ENCODE data around the gene POLD1. TPM values are rescaled to one million over a fixed set of nuclear protein-coding genes. Genes with fewer than 3 reads are reported as not detected.

POLD1 gene
- polyA plus RNA-seq, 1 of the 3 experiments (the other 2 are of a cell fraction), result 33.6 TPM

GRCh38 chr19:50459067-50459456 lies 74.9 kb downstream of the POLD1 start:
- 81% methylated on average over 24 of the region's 32 CpGs for WGBS (ENCODE audit: low lambda C conversion rate)
- Histone ChIP-seq H3K79me2 (ENCODE audit: insufficient read depth) (no peaks in the 10 kb centered on the region), H3K4me2 (no peak overlapping the region), H3K27ac (ENCODE audit: low read depth in 2 of 2, low read length in 1 of 2) (no peak overlapping the region), H4K20me1 (ENCODE audit: insufficient read depth) (no peaks in the 10 kb centered on the region), H3F3A (replicated peaks; ENCODE audit: insufficient read depth) (no peaks in the 10 kb centered on the region), H3K4me3 (ENCODE audit: low read depth in 2 of 2, low read length in 1 of 2) (no peak overlapping the region), H3K9ac (no peak overlapping the region), H3K36me3 (replicated peaks in 1 of 2; ENCODE audit: control insufficient read depth in 1 of 2, insufficient read depth in 2 of 2, low read length in 1 of 2) (no peaks in the 10 kb centered on the region), H3K9me2 (no peaks in the 10 kb centered on the region), H2AFZ (ENCODE audit: low read depth) (no peak overlapping the region), H3K27me3 (ENCODE audit: insufficient read depth) (peaks cover 5% of the 10 kb centered on the region; the same call in 1 of the 2 replicates), H3K9me3 (no peaks in the 10 kb centered on the region), H3K4me1 (ENCODE audit: control insufficient read depth in 1 of 2, insufficient read depth in 2 of 2, low read depth in 1 of 2, low read length in 1 of 2) (peaks cover 0 to 4% of the 10 kb centered on the region in 2 experiments; a peak in 1 of 4 replicates)
- ChIA-PET CTCF (no interaction called here), POLR2A (no interaction called here)
- no peak for DNase-seq
- TF ChIP-seq CHD2 (IDR thresholded peaks at IDR 0.05; ENCODE audit: low read length, partially characterized antibody), result no peak
- TF ChIP-seq ELF1 (IDR thresholded peaks at IDR 0.05), result no peak
- no peak for TF ChIP-seq MXI1 (IDR thresholded peaks at IDR 0.05; ENCODE audit: low read depth, low read length)
- TF ChIP-seq TAF1 (IDR thresholded peaks at IDR 0.05; ENCODE audit: borderline replicate concordance, low read depth, low read length), result no peak
- TF ChIP-seq IRF3 (IDR thresholded peaks at IDR 0.05; ENCODE audit: low read depth, low read length), result no peak
- TF ChIP-seq GABPA (IDR thresholded peaks at IDR 0.05; ENCODE audit: low read depth), result no peak
- no peak for TF ChIP-seq USF2 (IDR thresholded peaks at IDR 0.05; ENCODE audit: borderline replicate concordance, low read depth, low read length)
- TF ChIP-seq FOXJ3 (CRISPR knock-in tag; IDR thresholded peaks at IDR 0.05), result no peak
- TF ChIP-seq NRF1 (IDR thresholded peaks at IDR 0.05; ENCODE audit: low read depth, low read length), result no peak
- TF ChIP-seq RFX5 (IDR thresholded peaks at IDR 0.05; ENCODE audit: low read length), result no peak
- TF ChIP-seq RAD21 (IDR thresholded peaks at IDR 0.05; ENCODE audit: low read length), result no peak
- no peak for TF ChIP-seq SMC3 (IDR thresholded peaks at IDR 0.05; ENCODE audit: low read depth, low read length)
- no peak for TF ChIP-seq RXRA (IDR thresholded peaks at IDR 0.05; ENCODE audit: borderline replicate concordance, low read depth)
- TF ChIP-seq GATA2 (CRISPR knock-in tag; IDR thresholded peaks at IDR 0.05), result no peak
- TF ChIP-seq RCOR1 (IDR thresholded peaks at IDR 0.05; ENCODE audit: low read length), result no peak
- TF ChIP-seq SIN3A (IDR thresholded peaks at IDR 0.05; ENCODE audit: borderline replicate concordance, low read depth, low read length), result no peak

- Histone ChIP-seq H3K9ac (no peak overlapping the region), H3K27me3 (ENCODE audit: insufficient read depth) (peaks cover 5% of the 10 kb centered on the region; the same call in 1 of the 2 replicates), H3K36me3 (replicated peaks in 1 of 2; ENCODE audit: control insufficient read depth in 1 of 2, insufficient read depth in 2 of 2, low read length in 1 of 2) (no peaks in the 10 kb centered on the region), H3K9me3 (no peaks in the 10 kb centered on the region), H3K79me2 (ENCODE audit: insufficient read depth) (no peaks in the 10 kb centered on the region), H4K20me1 (ENCODE audit: insufficient read depth) (no peaks in the 10 kb centered on the region), H3K9me2 (no peaks in the 10 kb centered on the region), H2AFZ (ENCODE audit: low read depth) (no peak overlapping the region), H3K27ac (ENCODE audit: low read depth in 2 of 2, low read length in 1 of 2) (no peak overlapping the region), H3F3A (replicated peaks; ENCODE audit: insufficient read depth) (no peaks in the 10 kb centered on the region), H3K4me1 (ENCODE audit: control insufficient read depth in 1 of 2, insufficient read depth in 2 of 2, low read depth in 1 of 2, low read length in 1 of 2) (peaks cover 0 to 4% of the 10 kb centered on the region in 2 experiments; a peak in 1 of 4 replicates), H3K4me3 (ENCODE audit: low read depth in 2 of 2, low read length in 1 of 2) (no peak overlapping the region), H3K4me2 (no peak overlapping the region)
- no peak for DNase-seq
- TF ChIP-seq EP300 (IDR thresholded peaks at IDR 0.05; ENCODE audit: borderline replicate concordance in 1 of 2, low read depth in 1 of 2, low read length in 1 of 2) (no peak), MXI1 (IDR thresholded peaks at IDR 0.05; ENCODE audit: low read depth, low read length) (no peak), CTCF (IDR thresholded peaks at IDR 0.05) (no peak), USF2 (IDR thresholded peaks at IDR 0.05; ENCODE audit: borderline replicate concordance, low read depth, low read length) (no peak), JUND (IDR thresholded peaks at IDR 0.05) (no peak), FOSL2 (IDR thresholded peaks at IDR 0.05; ENCODE audit: borderline replicate concordance, low read depth) (no peak), YY1 (IDR thresholded peaks at IDR 0.05; ENCODE audit: low read depth) (no peak), NRF1 (IDR thresholded peaks at IDR 0.05; ENCODE audit: low read depth, low read length) (no peak), FOXM1 (IDR thresholded peaks at IDR 0.05; ENCODE audit: low read depth) (no peak), GABPA (IDR thresholded peaks at IDR 0.05; ENCODE audit: low read depth) (no peak), RCOR1 (IDR thresholded peaks at IDR 0.05; ENCODE audit: low read length) (no peak), EZH2phosphoT487 (IDR thresholded peaks at IDR 0.05; ENCODE audit: borderline replicate concordance, low read depth) (no peak), RAD21 (IDR thresholded peaks at IDR 0.05; ENCODE audit: low read length) (no peak)
- POLR2A ChIA-PET, result interaction anchor here (0.9 kb wide), 1 partner anchor 75 kb away, joined by 4 read pairs; no protein-coding TSS in a partner anchor
- WGBS (ENCODE audit: low lambda C conversion rate), result 85% methylated on average over 1 of the region's 1 CpG
- CTCF ChIA-PET, result interaction anchor here (1.7 to 4.4 kb wide), 3 partner anchors 14 to 102 kb away, joined by 6 to 34 read pairs (median 6); no protein-coding TSS in a partner anchor
Measured at GRCh38 chr19:50459638-50460037, 75.5 kb downstream of the POLD1 start.

Measured in SK-N-SH (cell line).